Measurements from ENCODE around the gene FGGY. TPM values are rescaled to one million over a fixed set of nuclear protein-coding genes. Genes with fewer than 3 reads are reported as not detected.

Gene FGGY
- polyA plus RNA-seq, 6 donors from 2014 or later: 6.1 to 12.0 (median 7.3) TPM

DNA sequence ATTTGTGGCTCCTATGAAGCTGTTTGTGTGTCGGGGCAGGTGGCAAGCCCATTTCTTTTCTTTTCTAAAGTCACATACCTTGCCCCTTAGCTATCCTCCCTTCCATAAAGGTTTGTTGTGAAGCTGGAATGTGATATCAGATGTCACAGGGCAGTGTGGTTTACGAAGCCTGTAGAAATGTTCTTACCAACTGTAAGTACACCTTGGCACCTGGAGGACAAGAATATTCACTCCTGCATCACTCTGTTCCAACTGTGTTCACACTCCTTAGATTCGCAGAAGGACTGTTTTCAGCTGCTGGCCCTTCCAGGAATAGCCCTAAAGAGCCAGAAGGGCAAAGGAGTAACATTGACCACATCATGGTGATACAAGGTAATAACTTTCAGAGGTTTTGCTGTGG, 176.9 kb downstream of the FGGY start:
- Mint-ChIP-seq H3K27me3 (no peaks in the 10 kb centered on the region), H3K27ac (no peak overlapping the region), H3K4me3 (no peak overlapping the region), H3K36me3 (peaks cover 25 to 27% of the 10 kb centered on the region in 2 donors), H3K4me1 (no peaks in the 10 kb centered on the region), H3K9me3 (peaks cover 5 to 16% (median 11%) of the 10 kb centered on the region in 7 donors)
- ATAC-seq (ENCODE audit: low read depth in 2 of 2) (no peak), DNase-seq (no peak)

DNA sequence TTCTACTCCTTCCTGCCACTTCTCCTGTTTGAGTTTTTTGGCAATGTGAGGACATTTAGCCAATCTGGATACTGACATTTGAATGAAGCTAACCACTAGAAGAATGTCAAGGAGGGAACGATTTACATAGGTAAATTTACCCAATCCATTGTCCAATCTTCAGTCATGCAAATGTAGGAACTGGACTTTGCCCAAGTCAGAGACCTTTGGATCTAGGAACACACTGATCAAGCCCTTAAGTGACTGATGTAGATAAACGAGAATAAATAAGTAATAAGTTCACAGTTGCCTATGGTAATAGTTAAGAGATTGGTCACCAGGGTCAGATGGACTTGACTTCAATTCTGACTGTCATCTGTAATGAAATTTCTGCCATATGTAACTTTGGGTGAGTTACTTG, 177.6 kb downstream of the FGGY start:
- no peak overlapping the region for H3K4me3 Mint-ChIP-seq
- DNase-seq (no peak), ATAC-seq (ENCODE audit: low read depth in 2 of 2) (no peak)
- H3K4me1 Mint-ChIP-seq: no peaks in the 10 kb centered on the region
- peaks cover 18 to 22% of the 10 kb centered on the region in 2 donors for H3K36me3 Mint-ChIP-seq
- H3K27ac Mint-ChIP-seq: no peak overlapping the region
- H3K9me3 Mint-ChIP-seq: peaks cover 4 to 11% (median 8%) of the 10 kb centered on the region in 7 donors
- H3K27me3 Mint-ChIP-seq: no peaks in the 10 kb centered on the region

DNA sequence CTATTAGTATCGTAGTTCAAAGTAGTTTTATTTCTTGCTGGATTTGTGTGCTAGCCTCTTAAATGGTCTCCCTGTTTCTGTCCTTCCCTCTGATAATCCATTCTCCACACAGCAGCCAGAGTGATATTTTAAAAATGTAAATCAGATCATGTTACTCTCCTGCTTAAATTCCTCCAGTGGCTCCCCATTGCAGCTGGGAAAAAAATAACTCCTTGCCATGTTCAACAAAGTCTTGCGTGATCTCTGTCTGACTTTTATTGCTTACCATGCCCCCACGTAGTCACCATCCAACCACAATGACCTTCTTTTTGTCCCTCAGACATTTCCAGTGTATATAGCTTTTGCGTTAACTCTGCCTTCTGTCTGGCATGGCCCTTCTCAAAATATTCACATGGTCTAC, 178.8 kb downstream of the FGGY start:
- ATAC-seq (ENCODE audit: low read depth in 2 of 2) (no peak), DNase-seq (no peak)
- peaks cover 8 to 12% of the 10 kb centered on the region in 2 donors for H3K36me3 Mint-ChIP-seq
- H3K9me3 Mint-ChIP-seq: peaks cover 0 to 6% (median 2%) of the 10 kb centered on the region in 7 donors
- H3K27me3 Mint-ChIP-seq: no peaks in the 10 kb centered on the region
- no peak overlapping the region for H3K4me3 Mint-ChIP-seq
- no peaks in the 10 kb centered on the region for H3K4me1 Mint-ChIP-seq
- no peak overlapping the region for H3K27ac Mint-ChIP-seq

DNA sequence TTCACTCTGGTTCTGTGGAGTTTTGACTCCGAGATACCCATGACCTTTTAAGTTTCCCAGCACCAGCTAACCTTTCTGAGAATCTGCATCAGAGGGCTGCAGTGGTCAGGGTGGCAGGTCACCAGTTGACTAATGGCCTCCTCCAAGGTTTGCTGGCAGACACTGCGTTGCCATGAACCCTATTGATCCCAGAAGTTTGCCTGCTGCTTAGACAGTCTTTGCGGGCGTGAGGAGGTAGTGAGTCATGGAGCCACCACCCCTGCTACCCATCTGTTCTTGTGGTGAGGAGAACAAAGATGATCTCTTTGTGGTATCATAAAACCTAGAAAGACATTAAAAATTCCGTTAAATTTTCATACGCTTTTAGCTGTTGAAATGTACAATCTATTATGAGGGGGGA, 180.4 kb downstream of the FGGY start:
- H3K27ac Mint-ChIP-seq: peak overlapping the region in 1 of 6 donors; percentile 65
- H3K27me3 Mint-ChIP-seq: no peaks in the 10 kb centered on the region
- H3K36me3 Mint-ChIP-seq: peaks cover 0 to 12% of the 10 kb centered on the region in 2 donors
- no peak for ATAC-seq (ENCODE audit: low read depth in 2 of 2)
- H3K9me3 Mint-ChIP-seq: peaks cover 0 to 4% (median 0%) of the 10 kb centered on the region in 7 donors
- DNase-seq: no peak
- peaks cover 0 to 6% (median 4%) of the 10 kb centered on the region in 3 donors for H3K4me1 Mint-ChIP-seq
- no peak overlapping the region for H3K4me3 Mint-ChIP-seq

DNA sequence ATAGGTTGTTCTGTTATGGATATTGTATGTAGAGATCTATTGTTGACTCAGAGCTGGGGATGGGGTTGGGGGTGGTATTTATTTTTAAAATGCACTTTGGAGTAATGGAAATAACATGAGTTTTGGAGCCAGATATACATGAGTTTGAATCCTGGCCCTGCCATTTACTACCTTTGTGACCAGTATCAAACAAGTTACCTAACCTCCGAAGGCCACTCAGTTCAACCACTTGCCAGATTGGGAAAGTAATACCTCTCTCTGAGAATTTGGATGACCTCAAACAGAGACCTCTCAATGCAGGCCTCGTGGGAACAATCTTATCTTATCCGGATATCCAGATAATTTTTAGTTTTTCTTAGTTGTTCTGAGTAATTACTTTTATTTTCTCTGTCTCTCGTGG, 181.0 kb downstream of the FGGY start:
- H3K4me1 Mint-ChIP-seq: peaks cover 0 to 8% (median 7%) of the 10 kb centered on the region in 3 donors
- H3K36me3 Mint-ChIP-seq: peaks cover 0 to 12% of the 10 kb centered on the region in 2 donors
- DNase-seq: no peak
- ATAC-seq (ENCODE audit: low read depth in 2 of 2): no peak
- no peaks in the 10 kb centered on the region for H3K27me3 Mint-ChIP-seq
- H3K9me3 Mint-ChIP-seq: peaks cover 0 to 2% (median 0%) of the 10 kb centered on the region in 7 donors
- no peak overlapping the region for H3K27ac Mint-ChIP-seq
- no peak overlapping the region for H3K4me3 Mint-ChIP-seq

DNA sequence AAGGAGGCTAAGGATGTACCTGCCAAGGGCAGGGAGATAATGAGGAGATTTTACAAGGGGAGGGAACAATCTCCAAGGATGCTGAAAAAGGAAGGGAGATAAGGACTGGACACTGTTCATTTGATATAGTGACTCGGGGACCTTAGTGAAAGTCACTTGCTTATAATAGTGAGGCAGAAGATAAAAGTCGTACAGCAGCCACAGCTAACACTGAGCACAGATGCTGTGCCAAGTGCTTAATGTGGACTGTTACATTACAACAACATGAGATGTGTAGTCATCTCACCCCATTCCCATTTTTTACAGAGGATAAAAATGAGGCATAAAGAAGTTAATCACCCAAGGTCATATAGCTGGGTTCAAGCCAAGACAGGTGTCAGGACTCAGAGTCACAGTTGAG, 181.9 kb downstream of the FGGY start:
- no peaks in the 10 kb centered on the region for H3K9me3 Mint-ChIP-seq
- ATAC-seq (ENCODE audit: low read depth in 2 of 2): no peak
- peaks cover 9 to 18% (median 16%) of the 10 kb centered on the region in 3 donors for H3K4me1 Mint-ChIP-seq
- H3K27me3 Mint-ChIP-seq: no peaks in the 10 kb centered on the region
- peaks cover 0 to 5% of the 10 kb centered on the region in 2 donors for H3K36me3 Mint-ChIP-seq
- no peak overlapping the region for H3K4me3 Mint-ChIP-seq
- H3K27ac Mint-ChIP-seq: no peak overlapping the region
- no peak for DNase-seq

DNA sequence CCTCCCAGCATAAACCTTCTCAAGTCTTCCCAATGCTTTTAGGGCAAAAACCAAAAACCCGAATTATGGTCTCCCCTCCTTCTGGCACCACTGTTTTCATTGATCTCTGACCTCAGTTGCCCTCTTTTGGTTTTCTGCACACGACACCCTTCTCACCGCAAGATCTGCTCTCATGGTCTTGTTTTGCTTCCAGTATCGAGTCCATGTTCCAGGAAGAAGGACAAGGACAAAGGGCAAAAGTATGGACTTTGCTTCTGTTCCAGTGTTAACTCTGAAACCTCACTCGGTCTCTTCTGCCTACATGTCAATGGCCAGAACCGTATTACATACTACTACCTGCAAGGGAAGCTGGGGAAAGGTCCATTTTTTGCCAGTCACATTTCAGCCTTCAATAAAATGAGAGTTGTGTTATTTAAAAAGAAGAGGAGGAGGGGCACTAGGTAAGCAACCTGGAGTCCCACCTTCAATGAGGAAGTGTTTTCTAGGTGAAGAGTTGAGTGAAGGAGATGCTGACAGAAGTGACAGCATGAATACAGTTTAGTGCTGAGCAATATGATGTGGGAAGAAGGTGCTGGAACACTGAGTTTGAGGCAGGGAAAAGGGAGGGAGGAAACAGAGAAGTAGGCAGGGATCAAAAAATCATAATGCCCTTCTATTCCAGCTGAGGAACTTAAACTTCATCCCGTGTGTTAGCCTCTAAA, 183.4 kb downstream of the FGGY start:
- DNase-seq: no peak
- no peaks in the 10 kb centered on the region for H3K9me3 Mint-ChIP-seq
- peaks cover 0 to 5% of the 10 kb centered on the region in 2 donors for H3K36me3 Mint-ChIP-seq
- no peak overlapping the region for H3K27ac Mint-ChIP-seq
- peaks cover 15 to 31% (median 23%) of the 10 kb centered on the region in 3 donors for H3K4me1 Mint-ChIP-seq
- H3K4me3 Mint-ChIP-seq: no peak overlapping the region
- no peak for ATAC-seq (ENCODE audit: low read depth in 2 of 2)
- no peaks in the 10 kb centered on the region for H3K27me3 Mint-ChIP-seq

DNA sequence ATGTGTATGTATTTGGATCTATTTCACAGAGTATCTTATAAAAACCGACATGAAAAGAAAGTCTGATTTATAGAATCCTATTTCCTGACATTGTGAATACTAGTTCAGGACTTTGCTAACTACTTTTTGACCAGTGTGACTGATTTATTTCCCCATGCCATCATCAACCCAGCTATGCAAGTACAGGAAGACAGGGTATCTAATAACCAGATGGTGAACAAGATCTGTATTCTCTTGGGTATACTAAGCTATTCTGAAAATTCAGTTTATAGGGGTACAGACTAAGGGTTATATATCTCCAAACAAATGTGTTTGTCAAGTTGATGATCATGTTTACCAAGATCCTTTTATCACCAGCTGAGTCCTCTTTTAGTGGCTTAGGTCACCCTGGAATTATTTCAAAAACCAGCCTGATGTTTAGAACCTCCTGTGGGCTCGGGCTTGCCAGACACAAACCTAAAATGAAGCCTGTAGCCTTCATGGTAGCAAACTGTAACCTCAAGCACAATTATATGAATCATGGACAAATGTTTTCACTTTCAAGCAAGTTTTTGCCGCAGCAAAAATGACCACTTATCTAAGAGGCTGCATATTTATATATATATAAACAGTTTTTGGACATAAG, 185.1 kb downstream of the FGGY start:
- Mint-ChIP-seq H3K36me3 (no peaks in the 10 kb centered on the region), H3K4me1 (peaks cover 15 to 45% (median 23%) of the 10 kb centered on the region in 3 donors)

DNA sequence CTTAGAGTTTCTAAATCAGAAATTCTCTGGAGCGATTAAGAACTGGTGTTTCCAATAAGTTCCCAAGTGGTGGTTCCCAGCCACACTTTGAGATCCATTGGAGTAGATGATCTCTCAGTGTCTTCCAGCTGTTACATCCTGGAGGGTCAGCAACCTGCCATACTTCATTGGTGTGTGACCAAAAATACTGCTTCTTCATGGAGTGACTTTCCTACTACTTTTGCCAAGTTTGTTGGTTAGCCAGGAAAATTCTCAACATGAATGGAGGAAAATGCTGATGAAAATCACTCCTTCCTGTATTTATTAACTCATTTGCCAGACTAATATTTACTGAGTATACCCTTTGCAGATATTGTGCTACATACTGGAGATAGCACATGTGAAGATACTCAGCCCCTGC, 186.1 kb downstream of the FGGY start:
- Mint-ChIP-seq H3K36me3 (no peaks in the 10 kb centered on the region), H3K27ac (peak overlapping the region in 3 of 6 donors; percentile 4 to 20 (median 16)), H3K4me1 (peaks cover 15 to 45% (median 23%) of the 10 kb centered on the region in 3 donors), H3K27me3 (no peaks in the 10 kb centered on the region), H3K9me3 (no peaks in the 10 kb centered on the region), H3K4me3 (peak overlapping the region in 2 of 8 donors; percentile 36 to 60)
- no peak for DNase-seq
- ATAC-seq (ENCODE audit: low read depth in 2 of 2): no peak

More for the DNA sequence above, 185.1 kb downstream of the FGGY start:
- no peaks in the 10 kb centered on the region for H3K27me3 Mint-ChIP-seq
- ATAC-seq (ENCODE audit: low read depth in 2 of 2) (no peak), DNase-seq (no peak)
- no peak overlapping the region for H3K4me3 Mint-ChIP-seq
- no peaks in the 10 kb centered on the region for H3K9me3 Mint-ChIP-seq
- peak overlapping the region in 1 of 6 donors; percentile 42 for H3K27ac Mint-ChIP-seq

DNA sequence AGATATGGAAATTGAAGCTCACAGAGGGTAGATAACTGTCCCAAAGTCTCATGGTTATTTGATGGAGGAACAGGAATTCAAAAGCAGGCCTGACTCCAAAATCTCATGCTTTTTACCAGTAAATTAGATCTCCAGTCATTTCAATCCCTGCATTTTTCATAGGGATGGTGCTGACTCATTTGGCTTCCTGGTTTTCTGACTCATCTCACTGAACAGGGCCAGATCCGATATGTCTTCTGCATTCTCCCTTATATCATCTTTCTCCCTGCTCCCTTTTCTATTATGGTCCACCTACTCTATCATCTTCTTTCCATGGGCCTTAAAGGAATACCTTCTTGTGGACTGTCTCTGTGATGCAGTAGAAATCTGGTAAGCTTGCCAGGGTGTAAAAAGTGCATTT, 187.2 kb downstream of the FGGY start:
- Mint-ChIP-seq H3K36me3 (no peaks in the 10 kb centered on the region), H3K4me1 (peaks cover 15 to 45% (median 23%) of the 10 kb centered on the region in 3 donors), H3K27ac (peak overlapping the region in 5 of 6 donors; percentile 13 to 70 (median 20)), H3K9me3 (no peaks in the 10 kb centered on the region), H3K27me3 (no peaks in the 10 kb centered on the region), H3K4me3 (peak overlapping the region in 4 of 8 donors; percentile 36 to 60 (median 46))
- no peak for ATAC-seq (ENCODE audit: low read depth in 2 of 2)
- no peak for DNase-seq

DNA sequence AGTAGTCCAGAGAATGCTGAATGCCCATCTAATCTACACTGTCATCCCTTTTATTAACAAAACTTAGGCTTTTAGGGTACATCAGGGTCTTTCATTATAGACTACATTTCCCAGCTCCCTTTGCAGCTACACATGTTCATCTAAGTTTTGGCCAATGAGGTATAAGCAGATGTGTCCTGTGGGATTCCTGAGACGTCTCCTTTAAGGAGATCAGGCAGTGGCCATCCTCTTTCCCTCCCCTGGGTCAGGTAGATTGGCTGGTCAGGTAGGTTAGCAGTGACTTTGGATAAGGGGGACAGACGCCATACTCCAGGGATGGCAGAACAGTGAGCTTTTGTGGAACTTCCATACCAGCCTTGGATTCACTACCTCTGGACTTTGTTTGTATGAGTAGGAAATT, 188.3 kb downstream of the FGGY start:
- no peaks in the 10 kb centered on the region for H3K36me3 Mint-ChIP-seq
- peaks cover 15 to 45% (median 23%) of the 10 kb centered on the region in 3 donors for H3K4me1 Mint-ChIP-seq
- no peak for DNase-seq
- H3K27ac Mint-ChIP-seq: peak overlapping the region in 2 of 6 donors; percentile 5 to 80
- ATAC-seq (ENCODE audit: low read depth in 2 of 2): no peak
- no peaks in the 10 kb centered on the region for H3K27me3 Mint-ChIP-seq
- no peaks in the 10 kb centered on the region for H3K9me3 Mint-ChIP-seq
- H3K4me3 Mint-ChIP-seq: no peak overlapping the region

DNA sequence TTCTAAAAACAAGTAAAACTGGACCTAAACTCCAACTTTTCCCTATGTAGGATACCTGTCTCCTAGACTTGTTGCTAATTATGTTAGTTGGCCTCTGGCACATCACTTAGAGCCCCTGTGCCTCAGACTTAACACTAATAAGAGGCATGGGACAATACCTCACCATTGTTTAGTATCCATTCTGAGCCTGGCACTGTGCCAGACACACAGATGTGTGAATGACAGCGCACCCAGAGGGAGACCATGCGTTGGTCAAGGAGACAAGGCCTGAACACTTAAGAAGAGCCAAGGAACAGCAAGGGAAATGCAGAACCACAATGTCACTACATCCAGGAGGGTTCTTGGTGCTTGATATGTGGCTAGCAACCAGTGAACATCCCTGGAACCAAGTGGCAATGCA, 189.1 kb downstream of the FGGY start:
- H3K4me3 Mint-ChIP-seq: peak overlapping the region in 1 of 8 donors; percentile 3
- DNase-seq: no peak
- ATAC-seq (ENCODE audit: low read depth in 2 of 2): no peak
- peaks cover 0 to under 1% (median 0%) of the 10 kb centered on the region in 7 donors for H3K9me3 Mint-ChIP-seq
- H3K27ac Mint-ChIP-seq: peak overlapping the region in 1 of 6 donors; percentile 16
- no peaks in the 10 kb centered on the region for H3K27me3 Mint-ChIP-seq
- no peaks in the 10 kb centered on the region for H3K36me3 Mint-ChIP-seq
- H3K4me1 Mint-ChIP-seq: peaks cover 17 to 47% (median 23%) of the 10 kb centered on the region in 3 donors

DNA sequence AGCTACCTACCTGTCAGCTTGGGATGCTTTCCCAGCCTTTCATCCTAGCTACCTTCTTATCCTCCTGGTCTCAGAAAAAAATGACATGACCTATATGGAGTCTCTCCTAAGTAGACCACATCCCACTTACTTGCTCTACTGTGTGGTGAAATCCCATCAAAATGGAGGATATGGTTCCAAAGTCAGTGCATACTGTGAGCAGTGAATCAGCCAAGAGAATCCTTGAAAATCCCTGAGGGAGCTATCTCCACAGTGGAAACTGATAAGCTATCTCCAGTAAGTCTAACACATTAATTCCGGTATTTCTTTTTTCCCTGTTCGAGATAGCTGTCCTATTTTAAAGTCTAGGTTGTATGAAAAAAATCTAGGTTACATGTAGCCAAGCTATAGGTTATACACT, 189.7 kb downstream of the FGGY start:
- Mint-ChIP-seq H3K27me3 (no peaks in the 10 kb centered on the region), H3K4me3 (no peak overlapping the region), H3K4me1 (peaks cover 19 to 49% (median 22%) of the 10 kb centered on the region in 3 donors), H3K9me3 (peaks cover 0 to 2% (median 0%) of the 10 kb centered on the region in 7 donors), H3K27ac (peak overlapping the region in 1 of 6 donors; percentile 16), H3K36me3 (no peaks in the 10 kb centered on the region)
- ATAC-seq (ENCODE audit: low read depth in 2 of 2) (no peak), DNase-seq (no peak)
